OCI-LY1 (cell line): ENCODE results near the gene SLC15A4.

ENCODE experiments used
- H2AFZ ChIP-seq: fragments of 200-600 bp; sonication (generic), shearing (Covaris generic); 2 replicates; pipeline ENCODE4 v1.6.0; 2014; ENCODE audit warnings: antibody characterized with exemption, mild to moderate bottlenecking, low read length
- H3F3A ChIP-seq: fragments of 200-600 bp; sonication (generic), shearing (Covaris generic); 2 replicates; pipeline ENCODE4 v1.6.0; 2014; ENCODE audit warnings: mild to moderate bottlenecking, antibody characterized with exemption, low read length, moderate library complexity; ENCODE audit not compliant: insufficient read depth
- H3K27ac ChIP-seq: fragments of 200-600 bp; sonication (generic); 2 replicates; pipeline ENCODE4 v1.5.1; 2014; ENCODE audit warnings: low read length, mixed run types, mild to moderate bottlenecking, low read depth; ENCODE audit not compliant: poor library complexity, severe bottlenecking
- H3K27me3 ChIP-seq: fragments of 200-600 bp; sonication (generic); 2 replicates; pipeline ENCODE4 v1.6.0; 2014; ENCODE audit warnings: antibody characterized with exemption, mild to moderate bottlenecking, low read length, moderate library complexity; ENCODE audit not compliant: insufficient read depth
- H3K36me3 ChIP-seq: fragments of 200-600 bp; sonication (generic); 2 replicates; pipeline ENCODE4 v1.6.1; 2014; ENCODE audit warnings: mild to moderate bottlenecking, antibody characterized with exemption, low read length, moderate library complexity, mixed read lengths; ENCODE audit not compliant: insufficient read depth
- H3K4me1 ChIP-seq: fragments of 200-600 bp; sonication (generic); 2 replicates; pipeline ENCODE4 v1.5.1; 2014; ENCODE audit warnings: mild to moderate bottlenecking, low read length, moderate library complexity; ENCODE audit not compliant: insufficient read depth, severe bottlenecking
- H3K4me2 ChIP-seq: fragments of 200-600 bp; sonication (generic), shearing (Covaris generic); 2 replicates; pipeline ENCODE4 v1.6.1; 2014; ENCODE audit warnings: low read length
- H3K4me3 ChIP-seq: fragments of 200-600 bp; sonication (generic); 2 replicates; pipeline ENCODE4 v1.5.1; 2014; ENCODE audit warnings: low read length, low read depth, mild to moderate bottlenecking, mixed read lengths; ENCODE audit not compliant: poor library complexity, severe bottlenecking
- H3K79me2 ChIP-seq: fragments of 200-600 bp; shearing (Covaris generic); 2 replicates; pipeline ENCODE4 v1.6.1; 2016; ENCODE audit warnings: mixed run types, low read length, mixed read lengths; ENCODE audit not compliant: insufficient read depth
- H3K9ac ChIP-seq: fragments of 200-600 bp; sonication (generic), shearing (Covaris generic); 2 replicates; pipeline ENCODE4 v1.6.1; 2014; ENCODE audit warnings: mild to moderate bottlenecking, low read length, mixed read lengths
- H3K9me2 ChIP-seq: fragments of 200-600 bp; sonication (generic), shearing (Covaris generic); 2 replicates; pipeline ENCODE4 v1.6.1; 2014; ENCODE audit warnings: low read depth, mild to moderate bottlenecking, low read length, mixed read lengths
- H3K9me3 ChIP-seq: fragments of 200-600 bp; shearing (Covaris generic); 2 replicates; pipeline ENCODE4 v1.6.1; 2014; ENCODE audit warnings: low read length, mixed read lengths
- H4K20me1 ChIP-seq: fragments of 200-600 bp; sonication (generic), shearing (Covaris generic); 2 replicates; pipeline ENCODE4 v1.6.0; 2016; ENCODE audit warnings: mild to moderate bottlenecking, low read length; ENCODE audit not compliant: insufficient read depth
- CTCF ChIP-seq: fragments of 200-600 bp; sonication (generic), shearing (Covaris generic); IDR thresholded peaks from 2 replicates; pipeline ENCODE4 v1.5.1; 2017; ENCODE audit warnings: mild to moderate bottlenecking, antibody characterized with exemption, low read length, moderate library complexity, mixed read lengths
- EZH2 ChIP-seq: fragments of 200-600 bp; sonication (generic), shearing (Covaris generic); IDR thresholded peaks from 2 replicates; pipeline ENCODE4 v1.8.0; 2017; ENCODE audit warnings: borderline replicate concordance, mixed run types, mild to moderate bottlenecking, antibody characterized with exemption, low read length, moderate library complexity, mixed read lengths

SLC15A4 gene

DNA sequence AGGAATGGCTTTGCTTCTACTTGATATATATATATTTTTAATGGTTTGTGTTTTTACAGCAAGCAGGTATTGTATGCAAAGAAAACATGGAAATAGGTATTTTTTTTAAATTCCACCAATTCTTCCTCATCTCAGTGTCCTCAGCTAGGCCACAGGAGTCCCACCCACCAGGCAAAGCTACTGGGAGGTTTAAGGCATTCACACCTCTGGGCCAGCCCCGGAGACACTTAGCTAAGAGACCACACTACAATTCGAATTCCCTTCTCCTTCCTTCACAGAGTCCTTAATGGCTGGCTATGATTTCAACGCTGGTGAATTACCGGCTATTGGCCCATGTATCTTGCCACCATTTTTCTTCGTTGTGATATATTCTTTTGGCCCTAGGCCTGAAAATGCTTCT, 71.4 kb downstream of the SLC15A4 start:
- Histone ChIP-seq H3K27me3 (peaks cover 5% of the 10 kb centered on the region; the same call in 1 of the 2 replicates), H3K4me3 (no peak overlapping the region), H3K9ac (no peak overlapping the region), H3K4me2 (no peak overlapping the region), H3K27ac (no peak overlapping the region), H2AFZ (no peak overlapping the region), H3K79me2 (no peaks in the 10 kb centered on the region), H3K36me3 (no peaks in the 10 kb centered on the region), H3K4me1 (no peaks in the 10 kb centered on the region), H4K20me1 (no peaks in the 10 kb centered on the region), H3K9me2 (no peaks in the 10 kb centered on the region), H3F3A (no peaks in the 10 kb centered on the region), H3K9me3 (no peaks in the 10 kb centered on the region)
- TF ChIP-seq EZH2, result no peak
- no peak for TF ChIP-seq CTCF

- no peaks in the 10 kb centered on the region for H3K9me2 ChIP-seq
- no peak overlapping the region for H3K4me2 ChIP-seq
- H3K9me3 ChIP-seq, result no peaks in the 10 kb centered on the region
- peaks cover 5% of the 10 kb centered on the region; the same call in 1 of the 2 replicates for H3K27me3 ChIP-seq
- H3K27ac ChIP-seq, result no peak overlapping the region
- no peaks in the 10 kb centered on the region for H4K20me1 ChIP-seq
- no peaks in the 10 kb centered on the region for H3K36me3 ChIP-seq
- H2AFZ ChIP-seq, result no peak overlapping the region
- TF ChIP-seq CTCF, result no peak
- TF ChIP-seq EZH2, result no peak
- no peak overlapping the region for H3K4me3 ChIP-seq
- no peaks in the 10 kb centered on the region for H3F3A ChIP-seq
- no peaks in the 10 kb centered on the region for H3K4me1 ChIP-seq
- H3K79me2 ChIP-seq, result no peaks in the 10 kb centered on the region
- H3K9ac ChIP-seq, result no peak overlapping the region
Measured at GRCh38 chr12:128747441-128747840, 76.3 kb downstream of the SLC15A4 start.

DNA sequence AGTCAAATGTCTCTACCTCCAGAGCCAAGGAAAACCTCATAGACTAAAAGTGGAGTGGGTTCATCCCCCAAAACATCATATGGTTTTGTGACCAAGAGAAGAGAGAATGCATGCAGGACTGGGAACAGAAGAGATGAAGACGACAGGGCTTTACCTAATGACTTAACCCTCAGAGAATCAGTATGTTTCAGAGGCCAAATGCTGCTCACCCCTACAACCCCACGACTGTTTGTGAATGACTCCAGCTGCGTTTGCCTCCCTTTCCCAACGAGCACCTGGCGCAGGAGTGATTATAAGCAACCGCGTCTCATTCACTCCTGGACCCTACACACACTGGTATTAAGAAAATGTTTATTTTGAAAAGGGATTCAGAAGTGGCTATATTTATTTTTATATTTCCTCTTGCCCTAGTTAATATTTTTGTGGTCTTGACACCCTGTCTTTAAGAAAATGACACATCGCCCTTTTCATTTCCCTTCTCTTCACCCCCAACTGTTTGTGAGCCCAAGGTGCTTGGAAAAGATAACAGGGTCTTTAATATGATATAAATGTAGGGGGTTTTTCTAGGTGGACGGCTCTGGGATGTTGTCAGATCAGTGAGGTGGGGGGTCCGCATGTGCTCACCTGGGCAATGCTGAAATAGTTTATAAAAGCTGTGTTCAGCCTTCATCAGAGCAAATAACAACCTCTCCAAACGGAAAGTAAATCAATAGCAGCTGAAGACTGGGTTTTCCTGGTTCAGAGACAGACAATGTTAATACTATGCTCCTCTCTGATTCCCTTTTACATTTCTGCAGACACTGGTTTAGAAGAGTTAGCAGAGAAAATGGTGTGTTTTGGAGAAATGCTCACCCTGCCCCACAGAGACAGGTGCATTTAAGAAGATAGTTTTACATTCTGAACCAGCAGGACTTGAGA, 77.7 kb downstream of the SLC15A4 start:
- Histone ChIP-seq H3K9me3 (no peaks in the 10 kb centered on the region), H4K20me1 (no peaks in the 10 kb centered on the region), H3K9ac (no peak overlapping the region), H3K4me1 (no peaks in the 10 kb centered on the region), H3K27me3 (peaks cover 5% of the 10 kb centered on the region; the same call in 1 of the 2 replicates), H3F3A (no peaks in the 10 kb centered on the region), H3K36me3 (no peaks in the 10 kb centered on the region), H3K9me2 (no peaks in the 10 kb centered on the region), H3K79me2 (no peaks in the 10 kb centered on the region), H3K4me3 (no peak overlapping the region), H3K27ac (no peak overlapping the region), H2AFZ (no peak overlapping the region), H3K4me2 (no peak overlapping the region)
- TF ChIP-seq EZH2 (no peak), CTCF (no peak)
